Left forelimb (tissue), 1 donor: ENCODE results near the gene SSB.
"Not testable (repeated sequence)": the region's sequence is repeated elsewhere in the genome, so short reads cannot be mapped to it uniquely, and the experiment has no call there.

ENCODE experiments used
- DNase-seq: peaks from one replicate; pipeline ENCODE4 v3.0.0-alpha.2; 2018; ENCODE audit warnings: low spot score

SSB gene

DNA sequence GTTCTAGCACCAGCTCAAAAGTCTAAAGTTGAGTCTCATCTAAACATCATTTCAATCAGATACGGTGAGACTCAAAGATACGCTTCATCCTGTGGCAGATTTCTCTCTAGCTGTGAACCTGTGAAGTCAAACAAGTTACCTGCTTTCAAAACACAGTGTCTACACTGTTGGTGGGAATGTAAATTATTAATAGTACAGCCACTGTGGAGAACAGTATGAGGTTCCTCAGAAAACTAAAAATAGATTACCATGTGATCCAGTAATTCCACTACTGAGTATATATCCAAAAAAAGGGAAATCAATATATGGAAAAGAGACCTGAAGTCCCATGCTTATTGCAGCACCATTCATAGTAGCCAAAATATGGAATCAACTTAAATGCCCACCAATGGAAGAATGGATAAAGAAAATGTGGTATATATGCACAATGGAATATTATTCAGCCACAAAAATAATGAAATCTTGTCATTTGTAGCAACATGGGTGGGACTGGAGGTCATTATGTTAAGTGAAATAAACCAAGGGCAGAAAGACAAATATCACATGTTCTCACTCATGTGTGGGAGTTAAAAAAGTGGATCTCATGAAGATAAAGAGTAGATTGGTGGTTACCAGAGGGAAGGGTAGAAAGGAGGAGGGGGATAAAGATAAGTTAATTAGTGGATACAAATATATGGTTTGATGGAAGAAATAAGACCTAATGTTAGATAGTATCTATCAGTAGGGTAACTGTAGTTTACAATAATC is 40.2 kb downstream of the SSB start:
- no peak for DNase-seq

DNA sequence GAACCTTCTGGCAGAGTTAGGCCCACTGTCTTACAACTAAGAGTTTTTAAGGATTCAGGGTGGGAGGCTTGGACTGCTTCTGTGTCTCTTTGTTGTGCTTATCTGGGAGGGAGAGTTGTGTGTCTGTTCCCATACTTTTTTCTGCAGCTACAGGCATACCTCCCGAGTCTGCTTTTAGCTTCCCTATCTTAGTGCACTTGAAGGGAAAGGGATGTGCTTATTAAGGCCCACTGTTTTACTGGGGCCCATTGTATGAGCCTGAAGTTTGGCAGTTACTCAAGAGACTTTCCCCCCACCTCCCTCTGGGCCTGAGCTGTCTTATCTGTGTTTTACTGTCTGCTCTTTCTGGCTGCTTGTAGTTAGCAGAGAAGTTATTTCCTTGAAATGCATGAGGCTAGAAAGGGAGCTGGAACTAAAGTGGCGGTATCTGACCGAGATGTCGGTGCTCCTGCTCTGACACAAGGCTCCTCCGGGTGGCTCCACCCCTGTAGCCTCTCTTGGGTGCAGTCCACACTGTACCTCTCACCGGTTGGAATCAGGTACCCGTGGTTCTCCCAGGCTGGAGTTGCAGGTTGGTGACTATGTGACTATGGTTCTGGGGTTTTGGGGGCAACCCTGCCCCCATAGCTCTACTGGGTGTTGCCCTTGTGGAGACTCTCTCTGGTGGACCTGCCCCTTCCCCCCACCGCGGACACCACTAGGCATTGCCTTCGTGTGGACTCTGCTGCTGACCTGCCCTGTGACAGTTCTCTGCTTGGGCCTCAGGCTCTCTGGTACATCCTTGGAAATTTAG is 41.5 kb downstream of the SSB start:
- DNase-seq = no peak

GRCh38 chr2:169840747-169841142 is 42.1 kb downstream of the SSB start:
- no peak for DNase-seq

DNA sequence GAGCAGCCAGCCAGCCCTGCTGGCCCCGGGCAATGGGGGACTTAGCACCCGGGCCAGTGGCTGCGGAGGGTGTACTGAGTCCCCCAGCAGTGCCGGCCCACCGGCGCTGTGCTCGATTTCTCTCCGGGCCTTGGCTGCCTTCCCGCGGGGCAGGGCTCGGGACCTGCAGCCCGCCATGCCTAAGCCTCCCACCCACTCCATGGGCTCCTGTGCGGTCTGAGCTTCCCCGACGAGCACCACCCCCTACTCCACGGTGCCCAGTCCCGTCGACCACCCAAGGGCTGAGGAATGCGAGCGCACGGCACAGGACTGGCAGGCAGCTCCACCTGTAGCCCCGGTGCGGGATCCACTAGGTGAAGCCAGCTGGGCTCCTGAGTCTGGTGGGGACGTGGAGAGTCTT is 43.0 kb downstream of the SSB start:
- not testable (repeated sequence) for DNase-seq

DNA sequence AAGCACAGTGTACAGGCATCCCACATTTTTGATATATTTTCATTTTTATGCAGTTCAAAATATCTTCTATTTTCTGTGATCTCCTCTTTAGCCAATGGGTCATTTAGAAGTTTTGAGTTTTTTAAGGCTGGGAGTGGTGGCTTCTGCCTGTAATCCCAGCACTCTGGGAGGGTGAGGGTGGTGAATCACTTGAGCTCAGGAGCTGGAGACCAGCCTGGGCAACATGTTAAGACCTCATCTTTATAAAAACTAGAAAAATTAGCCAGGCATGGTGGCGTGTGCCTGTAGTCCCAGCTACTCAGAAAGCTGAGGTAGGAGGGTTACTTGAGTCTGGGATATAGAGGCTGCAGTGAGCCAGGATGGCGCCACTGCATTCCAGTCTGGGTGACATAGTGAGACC is 46.3 kb downstream of the SSB start:
- DNase-seq = no peak

DNA sequence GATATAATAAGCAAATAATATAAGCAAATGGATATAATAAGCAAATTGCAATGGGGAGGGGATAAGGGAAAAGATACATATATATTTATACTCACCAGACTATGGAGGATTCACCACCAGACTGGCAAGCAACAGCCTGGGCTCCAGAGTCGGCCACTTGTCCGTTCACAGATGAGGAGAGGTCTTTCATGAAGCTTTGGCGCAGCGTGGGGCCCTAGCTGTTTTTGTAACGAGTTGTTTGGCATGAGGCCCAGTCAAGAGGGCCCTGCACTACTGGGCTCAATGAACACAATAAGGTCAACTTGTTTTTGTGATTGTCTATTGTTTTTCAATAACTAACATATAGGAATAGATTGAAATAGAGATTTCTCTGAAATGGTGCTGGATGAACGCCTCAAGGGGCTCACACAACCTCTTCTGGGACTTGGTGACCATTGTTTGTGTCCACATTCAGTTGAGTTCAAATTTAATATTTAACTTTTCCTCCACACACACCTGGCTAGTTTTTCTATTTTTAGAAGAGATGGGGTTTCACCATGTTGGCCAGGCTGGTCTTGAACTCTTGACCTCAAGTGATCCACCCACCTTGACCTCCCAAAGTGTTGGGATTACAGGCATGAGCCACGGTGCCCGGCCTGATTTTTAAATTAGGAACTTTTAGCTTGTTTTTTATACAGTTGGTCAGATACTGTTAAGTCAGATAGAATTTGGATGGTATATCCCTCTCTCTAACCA is 50.5 kb downstream of the SSB start:
- DNase-seq = not testable (repeated sequence)

GRCh38 chr2:169849710-169850109 is 51.0 kb downstream of the SSB start:
- no peak for DNase-seq

DNA sequence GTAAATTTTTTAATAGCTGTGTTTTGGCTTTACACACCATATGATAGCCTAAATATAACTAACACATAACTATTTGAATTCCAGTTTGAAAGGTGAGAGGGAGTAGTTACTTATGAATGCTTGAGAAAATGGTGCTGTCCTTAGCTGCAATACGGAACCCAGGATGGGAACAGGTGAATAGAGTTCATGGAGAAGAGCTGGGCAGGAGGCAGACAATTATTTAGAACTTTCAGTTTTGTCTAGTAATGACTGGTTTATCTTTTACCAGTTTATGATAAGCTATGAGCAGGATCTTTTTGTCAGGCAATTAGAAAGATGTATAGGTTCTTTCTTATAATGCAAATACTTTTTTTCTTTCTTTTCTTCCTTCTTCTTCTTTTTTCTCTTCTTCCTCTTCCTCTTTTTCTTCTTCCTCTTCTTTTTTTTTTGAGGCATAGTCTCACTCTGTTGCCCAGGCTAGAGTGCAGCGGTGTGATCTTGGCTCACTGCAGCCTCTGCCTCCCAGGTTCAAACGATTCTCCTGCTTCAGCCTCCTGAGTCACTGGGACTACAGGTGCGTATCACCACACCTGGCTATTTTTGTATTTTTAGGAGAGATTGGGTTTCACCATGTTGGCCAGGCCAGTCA is 54.5 kb downstream of the SSB start:
- DNase-seq = no peak

- not testable (repeated sequence) for DNase-seq
Measured at GRCh38 chr2:169855281-169856258, 56.9 kb downstream of the SSB start.

DNA sequence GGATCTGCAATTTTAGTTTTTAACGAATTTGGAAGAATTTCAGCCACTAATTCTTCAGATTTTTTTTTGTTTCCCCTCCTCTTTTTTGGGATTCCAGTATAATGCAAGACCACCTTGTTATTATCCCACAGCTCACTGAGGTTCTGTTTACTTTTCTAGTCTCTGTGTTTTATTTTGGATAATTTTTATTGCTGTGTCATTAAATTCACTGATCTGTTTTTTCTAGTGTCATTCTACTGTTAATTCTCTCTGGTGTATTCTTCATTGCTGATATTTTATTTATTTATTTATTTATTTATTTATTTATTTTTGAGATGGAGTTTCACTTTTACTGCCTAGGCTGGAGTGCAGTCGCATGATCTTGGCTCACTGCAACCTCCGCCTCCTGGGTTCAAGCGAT is 60.8 kb downstream of the SSB start:
- no peak for DNase-seq

- DNase-seq = no peak
Measured at GRCh38 chr2:169860149-169860548, 61.5 kb downstream of the SSB start.
